ENCODE measurements around the gene PPFIA2. TPM values are rescaled to one million over a fixed set of nuclear protein-coding genes. Genes with fewer than 3 reads are reported as not detected.

The PPFIA2 gene
- total RNA-seq, 1 donor from 2014 or later, result 0.59 TPM

- Histone ChIP-seq H4K20me1 (ENCODE audit: insufficient read depth, low read length) (no peaks in the 10 kb centered on the region), H3K4me1 (ENCODE audit: insufficient read depth, low read length) (no peaks in the 10 kb centered on the region), H3K27me3 (ENCODE audit: insufficient read depth, low read length) (no peaks in the 10 kb centered on the region), H3K9me3 (ENCODE audit: insufficient read depth, low read depth, low read length) (no peaks in the 10 kb centered on the region), H3K4me2 (ENCODE audit: low read length) (no peak overlapping the region), H3K27ac (ENCODE audit: low read depth, low read length) (no peak overlapping the region), H3K79me2 (ENCODE audit: insufficient read depth, low read length) (no peaks in the 10 kb centered on the region), H3K4me3 (ENCODE audit: insufficient read depth, low read depth, low read length) (no peak overlapping the region), H3K36me3 (ENCODE audit: insufficient read depth, low read length) (no peaks in the 10 kb centered on the region), H3K9ac (ENCODE audit: low read length) (no peak overlapping the region), H2AFZ (ENCODE audit: low read depth, low read length) (no peak overlapping the region)
- Mint-ChIP-seq H3K4me1 (ENCODE audit: low read depth, unreplicated experiment) (no peaks in the 10 kb centered on the region), H3K36me3 (ENCODE audit: low read depth, unreplicated experiment) (peaks cover 3% of the 10 kb centered on the region), H3K9me3 (ENCODE audit: unreplicated experiment) (peaks cover 12% of the 10 kb centered on the region), H3K27ac (ENCODE audit: unreplicated experiment) (no peak overlapping the region), H3K27me3 (ENCODE audit: low read depth, unreplicated experiment) (no peaks in the 10 kb centered on the region), H3K4me3 (ENCODE audit: unreplicated experiment) (no peak overlapping the region)
- no peak for FAIRE-seq
- no peak for DNase-seq (ENCODE audit: low read depth)
- TF ChIP-seq CTCF (IDR thresholded peaks at IDR 0.05; ENCODE audit: insufficient read depth, low read depth, low read length), result no peak
- no peak for TF ChIP-seq EZH2 (IDR thresholded peaks at IDR 0.05; ENCODE audit: insufficient read depth, low read length)
Measured at GRCh38 chr12:81588235-81589008, 170.7 kb downstream of the PPFIA2 start.

GRCh38 chr12:81585787-81586186 lies 173.4 kb downstream of the PPFIA2 start:
- Histone ChIP-seq H3K36me3 (ENCODE audit: insufficient read depth, low read length) (no peaks in the 10 kb centered on the region), H3K4me3 (ENCODE audit: insufficient read depth, low read depth, low read length) (no peak overlapping the region), H3K27me3 (ENCODE audit: insufficient read depth, low read length) (no peaks in the 10 kb centered on the region), H3K4me1 (ENCODE audit: insufficient read depth, low read length) (no peaks in the 10 kb centered on the region), H3K9ac (ENCODE audit: low read length) (no peak overlapping the region), H4K20me1 (ENCODE audit: insufficient read depth, low read length) (no peaks in the 10 kb centered on the region), H3K9me3 (ENCODE audit: insufficient read depth, low read depth, low read length) (no peaks in the 10 kb centered on the region), H2AFZ (ENCODE audit: low read depth, low read length) (no peak overlapping the region), H3K4me2 (ENCODE audit: low read length) (no peak overlapping the region), H3K27ac (ENCODE audit: low read depth, low read length) (no peak overlapping the region), H3K79me2 (ENCODE audit: insufficient read depth, low read length) (no peaks in the 10 kb centered on the region)
- FAIRE-seq, result no peak
- no peak for DNase-seq (ENCODE audit: low read depth)
- no peaks in the 10 kb centered on the region for H3K27me3 Mint-ChIP-seq (ENCODE audit: low read depth, unreplicated experiment)
- TF ChIP-seq CTCF (IDR thresholded peaks at IDR 0.05; ENCODE audit: insufficient read depth, low read depth, low read length), result no peak
- no peak for TF ChIP-seq EZH2 (IDR thresholded peaks at IDR 0.05; ENCODE audit: insufficient read depth, low read length)
- peaks cover 4% of the 10 kb centered on the region for H3K9me3 Mint-ChIP-seq (ENCODE audit: unreplicated experiment)
- H3K36me3 Mint-ChIP-seq (ENCODE audit: low read depth, unreplicated experiment), result peaks cover under 1% of the 10 kb centered on the region
- no peak overlapping the region for H3K4me3 Mint-ChIP-seq (ENCODE audit: unreplicated experiment)
- H3K4me1 Mint-ChIP-seq (ENCODE audit: low read depth, unreplicated experiment), result no peaks in the 10 kb centered on the region
- no peak overlapping the region for H3K27ac Mint-ChIP-seq (ENCODE audit: unreplicated experiment)

- no peaks in the 10 kb centered on the region for H3K36me3 ChIP-seq (ENCODE audit: insufficient read depth, low read length)
- H3K4me3 Mint-ChIP-seq (ENCODE audit: unreplicated experiment), result no peak overlapping the region
- H3K9ac ChIP-seq (ENCODE audit: low read length), result no peak overlapping the region
- H3K27me3 ChIP-seq (ENCODE audit: insufficient read depth, low read length), result no peaks in the 10 kb centered on the region
- H2AFZ ChIP-seq (ENCODE audit: low read depth, low read length), result no peak overlapping the region
- FAIRE-seq, result no peak
- H3K27ac ChIP-seq (ENCODE audit: low read depth, low read length), result no peak overlapping the region
- DNase-seq (ENCODE audit: low read depth), result peak; percentile 63
- peaks cover 13% of the 10 kb centered on the region for H3K4me1 Mint-ChIP-seq (ENCODE audit: low read depth, unreplicated experiment)
- TF ChIP-seq EZH2 (IDR thresholded peaks at IDR 0.05; ENCODE audit: insufficient read depth, low read length) (no peak), CTCF (IDR thresholded peaks at IDR 0.05; ENCODE audit: insufficient read depth, low read depth, low read length) (no peak)
- no peaks in the 10 kb centered on the region for H3K4me1 ChIP-seq (ENCODE audit: insufficient read depth, low read length)
- H3K79me2 ChIP-seq (ENCODE audit: insufficient read depth, low read length), result no peaks in the 10 kb centered on the region
- no peaks in the 10 kb centered on the region for H4K20me1 ChIP-seq (ENCODE audit: insufficient read depth, low read length)
- peak overlapping the region; percentile 75 for H3K27ac Mint-ChIP-seq (ENCODE audit: unreplicated experiment)
- H3K4me2 ChIP-seq (ENCODE audit: low read length), result no peak overlapping the region
- no peak overlapping the region for H3K4me3 ChIP-seq (ENCODE audit: insufficient read depth, low read depth, low read length)
- no peaks in the 10 kb centered on the region for H3K9me3 ChIP-seq (ENCODE audit: insufficient read depth, low read depth, low read length)
- H3K9me3 Mint-ChIP-seq (ENCODE audit: unreplicated experiment), result peaks cover 2% of the 10 kb centered on the region
- no peaks in the 10 kb centered on the region for H3K27me3 Mint-ChIP-seq (ENCODE audit: low read depth, unreplicated experiment)
- no peaks in the 10 kb centered on the region for H3K36me3 Mint-ChIP-seq (ENCODE audit: low read depth, unreplicated experiment)
Measured at GRCh38 chr12:81573228-81573627, 185.9 kb downstream of the PPFIA2 start.

Data from astrocyte (in vitro differentiated cells and primary cell).